DOHH2 (cell line): ENCODE measurements around the gene UBASH3A.

Experiments used
- H3F3A ChIP-seq: fragments of 200-600 bp; sonication (generic), shearing (Covaris generic); 2 replicates; pipeline ENCODE4 v1.6.0; 2016; ENCODE audit warnings: antibody characterized with exemption, mild to moderate bottlenecking; ENCODE audit not compliant: control insufficient read depth, insufficient read depth
- H3K27ac ChIP-seq: fragments of 200-600 bp; sonication (generic); 2 replicates; pipeline ENCODE4 v1.5.1; 2014; ENCODE audit warnings: low read depth, mild to moderate bottlenecking, low read length, moderate library complexity
- H3K27me3 ChIP-seq: fragments of 200-600 bp; sonication (generic); 2 replicates; pipeline ENCODE4 v1.6.1; 2014; ENCODE audit warnings: mild to moderate bottlenecking, low read length, mixed read lengths; ENCODE audit not compliant: control insufficient read depth
- H3K36me3 ChIP-seq: fragments of 200-600 bp; sonication (generic); 2 replicates; pipeline ENCODE4 v1.6.1; 2014; ENCODE audit warnings: mild to moderate bottlenecking, low read length, moderate library complexity, mixed read lengths; ENCODE audit not compliant: control insufficient read depth
- H3K4me1 ChIP-seq: fragments of 200-600 bp; sonication (generic); 2 replicates; pipeline ENCODE4 v1.6.1; 2014; ENCODE audit warnings: mild to moderate bottlenecking, low read length, mixed read lengths; ENCODE audit not compliant: control insufficient read depth
- H3K4me2 ChIP-seq: fragments of 200-600 bp; sonication (generic); 2 replicates; pipeline ENCODE4 v1.6.0; 2014; ENCODE audit warnings: mild to moderate bottlenecking, low read length, moderate library complexity
- H3K4me3 ChIP-seq: fragments of 200-600 bp; sonication (generic); 2 replicates; pipeline ENCODE4 v1.5.1; 2014; ENCODE audit warnings: mild to moderate bottlenecking, low read length, mixed read lengths
- H3K79me2 ChIP-seq: fragments of 200-600 bp; sonication (generic); 2 replicates; pipeline ENCODE4 v1.6.1; 2014; ENCODE audit warnings: mild to moderate bottlenecking, low read length, mixed read lengths; ENCODE audit not compliant: control insufficient read depth
- H3K9me2 ChIP-seq: fragments of 200-600 bp; sonication (generic); replicated peaks from 2 replicates; pipeline ENCODE4 v1.6.1; 2014; ENCODE audit warnings: mild to moderate bottlenecking, low read length, mixed read lengths; ENCODE audit not compliant: control insufficient read depth
- H3K9me3 ChIP-seq: fragments of 200-600 bp; sonication (generic); 2 replicates; pipeline ENCODE4 v1.6.1; 2014; ENCODE audit warnings: antibody characterized with exemption, low read length, mixed read lengths; ENCODE audit not compliant: control insufficient read depth, insufficient read depth
- H4K20me1 ChIP-seq: fragments of 200-600 bp; sonication (generic); 2 replicates; pipeline ENCODE4 v1.6.0; 2014; ENCODE audit warnings: low read depth, mild to moderate bottlenecking, antibody characterized with exemption, low read length, moderate library complexity; ENCODE audit not compliant: control insufficient read depth, insufficient read depth
- CTCF ChIP-seq: fragments of 200-600 bp; sonication (generic); IDR thresholded peaks from one replicate; pipeline ENCODE4 v1.5.1; 2014; ENCODE audit warnings: antibody characterized with exemption, mild to moderate bottlenecking, low read depth, low read length; ENCODE audit not compliant: poor library complexity, severe bottlenecking
- EZH2phosphoT487 ChIP-seq: fragments of 200-600 bp; sonication (generic); IDR thresholded peaks from 2 replicates; pipeline ENCODE4 v1.6.1; 2017; ENCODE audit warnings: borderline replicate concordance, mild to moderate bottlenecking, antibody characterized with exemption, low read length, moderate library complexity, mixed read lengths

UBASH3A gene

GRCh38 chr21:42418886-42419285 is 15.2 kb downstream of the UBASH3A start:
- Histone ChIP-seq H3F3A (no peaks in the 10 kb centered on the region), H3K4me1 (no peaks in the 10 kb centered on the region), H3K79me2 (no peaks in the 10 kb centered on the region), H3K4me2 (no peak overlapping the region), H3K4me3 (no peak overlapping the region), H3K36me3 (no peaks in the 10 kb centered on the region), H3K9me3 (no peaks in the 10 kb centered on the region), H4K20me1 (no peaks in the 10 kb centered on the region), H3K27ac (no peak overlapping the region), H3K27me3 (peaks cover 60% of the 10 kb centered on the region), H3K9me2 (no peaks in the 10 kb centered on the region)
- TF ChIP-seq CTCF = no peak
- no peak for TF ChIP-seq EZH2phosphoT487

- H3K27ac ChIP-seq = no peak overlapping the region
- no peak overlapping the region for H3K4me3 ChIP-seq
- no peaks in the 10 kb centered on the region for H4K20me1 ChIP-seq
- H3F3A ChIP-seq = no peaks in the 10 kb centered on the region
- peaks cover 3% of the 10 kb centered on the region for H3K4me1 ChIP-seq
- H3K27me3 ChIP-seq = peaks cover 62% of the 10 kb centered on the region
- H3K4me2 ChIP-seq = no peak overlapping the region
- H3K79me2 ChIP-seq = no peaks in the 10 kb centered on the region
- H3K36me3 ChIP-seq = no peaks in the 10 kb centered on the region
- no peaks in the 10 kb centered on the region for H3K9me2 ChIP-seq
- no peaks in the 10 kb centered on the region for H3K9me3 ChIP-seq
- no peak for TF ChIP-seq EZH2phosphoT487
- no peak for TF ChIP-seq CTCF
These were observed 16.1 kb downstream of the UBASH3A start for GRCh38 chr21:42419845-42420244.

GRCh38 chr21:42421018-42421793 is 17.5 kb downstream of the UBASH3A start:
- Histone ChIP-seq H3K9me3 (no peaks in the 10 kb centered on the region), H3F3A (no peaks in the 10 kb centered on the region), H3K36me3 (no peaks in the 10 kb centered on the region), H3K4me3 (no peak overlapping the region), H4K20me1 (no peaks in the 10 kb centered on the region), H3K9me2 (no peaks in the 10 kb centered on the region), H3K79me2 (no peaks in the 10 kb centered on the region), H3K27me3 (peaks cover 60% of the 10 kb centered on the region), H3K27ac (no peak overlapping the region), H3K4me2 (no peak overlapping the region), H3K4me1 (peaks cover 14% of the 10 kb centered on the region)
- TF ChIP-seq EZH2phosphoT487 (no peak), CTCF (no peak)
